Choroid plexus epithelial cell (primary cell): ENCODE measurements around the gene CCP110.

Source experiments
- DNase-seq: peaks from one replicate; pipeline ENCODE4 v3.0.0-alpha.2; 2010; ENCODE audit warnings: low read depth
- H3K4me3 ChIP-seq: 2 replicates; pipeline ENCODE4 v1.5.1; 2011; ENCODE audit warnings: low read depth, mild to moderate bottlenecking, control low read depth, low read length, moderate library complexity
- TF ChIP-seq, protein P1 (sequence below): conservative IDR thresholded peaks from 2 replicates; pipeline ENCODE4 v1.5.1; 2011; ENCODE audit warnings: low read depth, mild to moderate bottlenecking, control low read depth, inconsistent platforms, low read length, moderate library complexity

The CCP110 gene

DNA sequence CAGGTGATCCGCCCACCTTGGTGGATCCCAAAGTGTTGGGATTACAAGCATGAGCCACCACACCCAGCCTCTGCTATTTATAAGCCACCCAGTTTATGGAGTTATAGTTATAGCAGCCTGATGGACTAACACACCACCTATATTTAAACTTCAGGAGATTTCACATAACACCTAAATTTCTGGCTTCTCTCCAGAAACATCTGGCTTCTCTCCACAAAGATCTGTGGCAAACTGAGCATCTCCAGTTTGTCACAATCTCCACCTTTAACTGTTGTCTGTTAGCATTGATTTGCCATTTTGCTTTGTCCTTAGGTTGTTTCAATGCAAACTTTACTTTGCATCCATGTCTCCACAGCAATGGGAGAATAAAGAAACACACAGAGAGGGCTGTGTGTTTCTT lies 41.5 kb upstream of the CCP110 start:
- no peak for DNase-seq
- no peak overlapping the region for H3K4me3 ChIP-seq
- TF ChIP-seq, protein P1, sequence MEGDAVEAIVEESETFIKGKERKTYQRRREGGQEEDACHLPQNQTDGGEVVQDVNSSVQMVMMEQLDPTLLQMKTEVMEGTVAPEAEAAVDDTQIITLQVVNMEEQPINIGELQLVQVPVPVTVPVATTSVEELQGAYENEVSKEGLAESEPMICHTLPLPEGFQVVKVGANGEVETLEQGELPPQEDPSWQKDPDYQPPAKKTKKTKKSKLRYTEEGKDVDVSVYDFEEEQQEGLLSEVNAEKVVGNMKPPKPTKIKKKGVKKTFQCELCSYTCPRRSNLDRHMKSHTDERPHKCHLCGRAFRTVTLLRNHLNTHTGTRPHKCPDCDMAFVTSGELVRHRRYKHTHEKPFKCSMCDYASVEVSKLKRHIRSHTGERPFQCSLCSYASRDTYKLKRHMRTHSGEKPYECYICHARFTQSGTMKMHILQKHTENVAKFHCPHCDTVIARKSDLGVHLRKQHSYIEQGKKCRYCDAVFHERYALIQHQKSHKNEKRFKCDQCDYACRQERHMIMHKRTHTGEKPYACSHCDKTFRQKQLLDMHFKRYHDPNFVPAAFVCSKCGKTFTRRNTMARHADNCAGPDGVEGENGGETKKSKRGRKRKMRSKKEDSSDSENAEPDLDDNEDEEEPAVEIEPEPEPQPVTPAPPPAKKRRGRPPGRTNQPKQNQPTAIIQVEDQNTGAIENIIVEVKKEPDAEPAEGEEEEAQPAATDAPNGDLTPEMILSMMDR = no peak

DNA sequence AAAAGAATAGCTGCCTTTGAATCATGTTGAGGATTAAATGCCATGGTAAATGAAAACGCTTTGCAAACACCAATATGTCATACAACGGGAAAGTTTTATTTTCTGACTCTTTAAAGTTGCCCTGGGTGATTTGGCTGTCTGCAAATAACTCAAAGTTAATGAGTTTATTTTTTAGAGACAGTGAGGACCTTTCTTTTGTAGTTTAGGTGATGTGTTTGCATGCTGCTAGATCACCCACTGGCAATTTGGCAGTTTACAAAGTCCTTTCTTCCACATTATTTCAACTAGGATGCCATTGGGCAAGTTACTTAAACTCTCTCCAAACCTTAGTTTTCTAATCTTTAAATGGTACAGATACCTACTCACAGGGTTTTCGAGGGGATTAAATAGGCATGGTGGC lies 39.6 kb upstream of the CCP110 start:
- DNase-seq = no peak
- H3K4me3 ChIP-seq = no peak overlapping the region
- TF ChIP-seq, protein P1 = no peak

DNA sequence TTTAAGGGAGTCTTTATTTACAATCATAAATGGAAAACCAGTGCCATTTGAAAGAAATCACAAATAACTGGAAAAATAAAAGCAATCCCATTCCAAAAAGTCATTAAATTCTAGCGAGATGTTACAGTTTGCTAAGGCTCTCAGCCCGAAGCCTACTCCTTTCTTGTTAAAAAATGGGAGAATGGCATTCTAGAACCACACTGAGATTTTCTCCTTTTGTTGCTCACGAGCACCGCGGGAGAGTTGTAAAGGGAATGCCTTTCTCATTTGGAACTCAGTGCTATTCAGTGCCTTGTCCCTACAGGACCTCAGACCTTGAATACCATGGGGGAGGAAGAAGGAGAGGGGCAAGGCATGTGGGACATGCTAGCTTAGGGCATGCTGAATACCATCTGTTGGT lies 38.1 kb upstream of the CCP110 start:
- TF ChIP-seq, protein P1 = no peak
- DNase-seq = no peak
- H3K4me3 ChIP-seq = no peak overlapping the region

DNA sequence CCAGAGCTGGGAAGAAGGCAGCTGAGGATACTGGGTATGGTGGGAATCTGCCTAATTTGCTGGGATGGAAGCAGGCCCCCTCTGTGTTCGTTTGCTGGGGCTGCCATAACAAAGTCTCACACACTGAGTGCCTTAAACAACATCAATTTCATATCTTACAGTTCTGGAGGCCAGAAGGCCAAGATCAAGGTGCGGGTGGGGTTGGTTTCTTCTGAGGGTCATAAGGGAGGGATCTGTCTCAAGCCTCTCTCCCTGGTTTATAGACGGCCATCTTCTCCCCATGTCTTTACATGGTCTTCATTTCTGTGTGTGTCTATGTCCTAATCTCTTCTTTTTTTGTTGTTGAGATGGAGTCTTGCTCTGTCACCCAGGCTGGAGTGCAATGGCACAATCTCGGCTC lies 37.7 kb upstream of the CCP110 start:
- DNase-seq = no peak
- H3K4me3 ChIP-seq = no peak overlapping the region
- TF ChIP-seq, protein P1 = no peak

DNA sequence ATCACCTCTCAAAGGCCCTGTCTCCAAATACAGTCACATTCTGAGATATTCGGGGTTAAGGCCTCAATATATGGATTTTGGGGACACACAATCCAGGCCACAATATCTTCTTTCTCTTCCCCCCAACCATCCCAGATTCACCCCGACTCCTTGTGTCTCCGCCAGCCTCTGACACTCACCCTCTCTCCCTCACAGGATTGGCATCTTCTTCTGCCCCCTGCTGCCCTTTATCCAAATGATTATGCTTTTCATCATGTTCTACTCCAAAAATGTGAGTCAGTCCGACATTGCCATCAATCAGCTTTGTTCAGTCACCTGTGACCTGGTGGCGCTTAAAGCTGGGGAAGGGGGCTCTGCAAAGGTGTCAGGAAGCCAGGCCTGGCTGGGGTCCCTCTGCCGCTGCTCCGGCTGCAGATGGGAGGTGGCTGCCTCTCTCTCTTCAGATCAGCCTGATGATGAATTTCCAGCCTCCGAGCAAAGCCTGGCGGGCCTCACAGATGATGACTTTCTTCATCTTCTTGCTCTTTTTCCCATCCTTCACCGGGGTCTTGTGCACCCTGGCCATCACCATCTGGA lies 36.9 kb upstream of the CCP110 start:
- no peak for DNase-seq
- TF ChIP-seq, protein P1 = no peak
- H3K4me3 ChIP-seq = no peak overlapping the region

DNA sequence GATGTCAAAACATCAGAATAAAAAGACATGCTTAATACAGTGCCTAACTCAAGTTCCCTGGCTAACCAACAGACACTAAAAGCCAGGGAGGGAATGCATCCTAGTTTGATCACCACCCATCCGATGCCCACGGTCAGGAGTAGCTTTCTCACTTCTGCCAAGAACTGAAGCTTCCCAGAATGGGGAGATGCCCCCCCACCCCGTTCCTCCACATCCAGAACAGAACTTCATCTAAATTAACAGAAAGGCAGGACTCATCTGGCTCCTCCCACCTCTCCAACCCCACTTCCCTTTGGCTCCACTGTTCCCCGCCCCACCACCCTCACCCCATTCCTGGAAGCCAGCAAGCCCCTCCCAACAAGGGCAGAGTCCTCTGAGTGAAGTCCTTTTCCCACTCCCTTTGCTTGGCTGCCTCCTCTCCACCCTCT lies 35.5 kb upstream of the CCP110 start:
- H3K4me3 ChIP-seq = no peak overlapping the region
- TF ChIP-seq, protein P1 = no peak

DNA sequence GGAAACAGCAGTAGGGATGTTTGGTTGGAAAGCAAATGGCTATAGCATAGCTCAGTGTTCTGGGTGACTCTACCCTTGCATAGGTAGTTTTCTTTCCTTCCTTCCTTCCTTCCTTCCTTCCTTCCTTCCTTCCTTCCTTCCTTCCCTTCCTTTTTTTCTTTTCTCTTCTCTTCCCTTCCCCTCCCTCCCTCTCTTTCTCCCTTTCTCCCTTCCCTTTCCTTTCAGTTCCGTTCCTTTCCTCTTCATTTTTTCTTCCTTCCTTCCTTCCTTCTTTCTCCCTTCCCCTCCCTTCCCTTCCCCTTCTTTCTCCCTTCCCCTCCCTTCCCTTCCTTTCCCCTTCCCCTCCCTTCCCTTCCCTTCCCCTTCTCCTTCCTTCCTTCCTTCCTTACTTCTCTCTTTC lies 33.1 kb upstream of the CCP110 start:
- no peak for DNase-seq
- TF ChIP-seq, protein P1 = no peak
- H3K4me3 ChIP-seq = no peak overlapping the region

More for the DNA sequence above, 35.5 kb upstream of the CCP110 start:
- no peak for DNase-seq
